ENCODE data around the gene ADK.
"Not testable (repeated sequence)": the region's sequence is repeated elsewhere in the genome, so short reads cannot be mapped to it uniquely, and the experiment has no call there.

ADK gene

DNA sequence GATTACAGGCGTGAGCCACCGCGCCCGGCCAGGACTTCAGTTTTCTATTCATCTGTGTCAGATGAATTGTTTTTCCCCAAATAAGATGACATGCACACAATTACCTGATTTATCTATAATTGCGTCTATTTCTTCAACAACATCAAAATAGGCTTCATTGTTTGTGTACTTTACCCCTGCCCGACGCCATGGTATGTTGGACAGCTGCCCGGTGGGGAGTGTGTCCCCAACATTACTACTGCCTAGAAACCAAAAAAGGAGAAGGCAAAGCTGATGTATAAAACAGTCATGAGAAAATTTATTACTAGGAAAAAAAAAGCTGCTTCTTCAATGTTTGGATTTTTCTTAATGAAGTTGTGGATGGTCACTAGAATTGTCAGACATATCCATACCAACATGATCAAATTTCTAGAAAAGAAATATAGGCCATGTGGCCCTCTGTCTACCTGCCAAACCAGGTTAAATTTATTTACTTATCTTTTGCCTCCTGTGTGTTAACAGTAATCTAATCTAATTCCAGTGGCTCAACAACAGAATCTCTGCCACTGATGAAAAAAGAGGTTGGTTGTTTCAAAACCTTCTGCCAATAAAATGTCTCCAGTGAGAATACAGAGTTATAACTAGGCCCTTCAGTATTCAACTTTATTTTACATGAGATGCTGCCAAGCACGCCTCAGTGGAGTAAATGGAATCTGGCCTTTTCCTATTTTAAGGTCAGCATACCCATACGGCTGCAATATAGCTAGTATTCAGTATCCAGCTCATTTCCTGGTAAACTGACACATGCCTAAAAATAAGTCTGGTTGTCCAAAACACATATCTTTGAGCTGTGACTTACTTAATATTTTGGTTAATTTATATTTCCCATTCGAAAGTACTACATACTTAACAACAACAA lies 16.8 kb upstream of the ADK start:
- Mint-ChIP-seq H3K27me3 (no peaks in the 10 kb centered on the region), H3K4me3 (no peak overlapping the region), H3K27ac (no peak overlapping the region)

DNA sequence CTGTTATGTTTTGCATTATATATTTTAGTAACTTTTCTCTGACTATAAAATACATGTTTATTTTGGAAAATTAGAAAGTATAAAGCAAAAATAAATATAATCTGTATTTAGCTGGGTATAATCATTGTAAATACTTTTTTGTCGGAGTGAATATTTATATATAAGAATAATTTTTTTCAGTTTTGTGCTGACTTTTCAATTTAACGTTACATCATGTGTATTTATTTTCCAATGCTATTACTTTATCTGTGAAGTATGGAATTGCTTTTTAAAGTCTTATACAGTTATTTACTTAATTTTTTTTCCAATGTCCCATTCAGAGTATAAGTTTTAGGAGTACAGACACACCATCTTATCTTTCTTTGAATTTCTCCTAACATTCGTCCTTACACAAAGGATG lies 15.6 kb upstream of the ADK start:
- Mint-ChIP-seq H3K4me1 (no peaks in the 10 kb centered on the region), H3K9me3 (no peaks in the 10 kb centered on the region), H3K27ac (no peak overlapping the region), H3K36me3 (peaks cover 51% of the 10 kb centered on the region), H3K27me3 (no peaks in the 10 kb centered on the region), H3K4me3 (no peak overlapping the region)
- ATAC-seq: no peak

More for the DNA sequence above, 16.8 kb upstream of the ADK start:
- no peak for ATAC-seq
- Mint-ChIP-seq H3K9me3 (no peaks in the 10 kb centered on the region), H3K4me1 (no peaks in the 10 kb centered on the region), H3K36me3 (peaks cover 51% of the 10 kb centered on the region)

DNA sequence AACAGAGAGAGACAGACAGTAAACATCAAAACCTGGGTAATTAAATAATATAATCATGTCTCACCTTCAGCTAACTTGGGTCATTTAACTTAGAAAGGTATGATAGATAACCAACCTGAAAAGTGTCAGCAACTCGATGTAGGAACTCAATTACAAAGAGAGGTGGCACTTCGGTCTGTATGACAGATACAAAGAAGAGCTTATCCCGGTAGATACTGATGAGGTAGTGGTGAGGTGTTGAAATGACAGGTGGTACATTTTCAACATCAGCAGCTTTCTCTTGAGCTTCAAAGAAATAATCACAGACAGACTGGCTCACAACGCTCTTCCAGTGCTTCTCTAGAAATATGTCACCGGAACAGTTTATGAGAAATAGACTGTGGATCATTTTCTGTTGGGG lies 13.0 kb upstream of the ADK start:
- no peak for ATAC-seq
- no peaks in the 10 kb centered on the region for H3K9me3 Mint-ChIP-seq
- peaks cover 5% of the 10 kb centered on the region for H3K4me1 Mint-ChIP-seq
- no peaks in the 10 kb centered on the region for H3K27me3 Mint-ChIP-seq
- H3K36me3 Mint-ChIP-seq: peaks cover 48% of the 10 kb centered on the region
- no peak overlapping the region for H3K4me3 Mint-ChIP-seq
- H3K27ac Mint-ChIP-seq: no peak overlapping the region

DNA sequence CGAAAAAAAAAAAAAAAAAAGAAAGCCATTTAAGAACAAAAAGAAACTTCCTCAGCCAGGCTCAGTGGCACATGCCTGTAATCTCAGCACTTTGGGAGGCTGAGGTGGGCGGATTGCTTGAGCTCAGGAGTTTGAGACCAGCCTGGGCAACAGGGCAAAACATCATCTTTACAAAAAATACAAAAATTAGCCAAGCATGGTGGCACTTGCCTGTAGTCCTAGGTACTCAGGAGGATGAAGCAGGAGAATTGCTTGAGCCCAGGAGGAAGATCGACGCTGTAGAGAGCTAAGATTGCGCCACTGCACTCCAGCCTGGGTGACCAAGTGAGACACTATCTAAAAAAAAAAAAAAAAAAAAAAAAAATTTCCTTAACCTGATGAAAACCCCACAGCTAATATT lies 12.4 kb upstream of the ADK start:
- not testable (repeated sequence) for ATAC-seq, H3K27ac Mint-ChIP-seq, H3K9me3 Mint-ChIP-seq, H3K4me3 Mint-ChIP-seq, H3K27me3 Mint-ChIP-seq, H3K4me1 Mint-ChIP-seq
- H3K36me3 Mint-ChIP-seq: peaks cover 46% of the 10 kb centered on the region

DNA sequence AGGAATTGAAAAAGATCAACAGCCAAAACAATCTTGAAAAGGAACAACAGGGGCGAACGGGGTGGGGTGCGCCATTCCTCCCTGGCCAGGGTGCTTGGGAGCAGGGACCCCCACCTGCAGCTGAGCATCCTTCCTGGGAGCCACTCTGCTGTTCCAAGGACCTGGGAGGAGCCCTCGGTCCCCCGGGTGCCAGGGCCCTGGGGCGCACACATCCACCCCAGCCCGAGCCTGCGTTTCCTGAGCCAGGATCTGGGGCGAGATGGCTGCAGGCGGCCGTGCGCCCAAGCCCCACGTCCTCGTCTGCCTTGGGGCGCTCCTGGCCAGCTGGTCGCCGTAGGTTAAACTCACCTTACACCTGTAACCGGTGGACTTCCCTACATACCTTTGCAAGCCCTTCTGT lies 11.0 kb upstream of the ADK start:
- Mint-ChIP-seq H3K27me3 (no peaks in the 10 kb centered on the region), H3K9me3 (no peaks in the 10 kb centered on the region), H3K36me3 (peaks cover 36% of the 10 kb centered on the region), H3K4me3 (no peak overlapping the region), H3K4me1 (peaks cover 5% of the 10 kb centered on the region), H3K27ac (no peak overlapping the region)
- no peak for ATAC-seq

DNA sequence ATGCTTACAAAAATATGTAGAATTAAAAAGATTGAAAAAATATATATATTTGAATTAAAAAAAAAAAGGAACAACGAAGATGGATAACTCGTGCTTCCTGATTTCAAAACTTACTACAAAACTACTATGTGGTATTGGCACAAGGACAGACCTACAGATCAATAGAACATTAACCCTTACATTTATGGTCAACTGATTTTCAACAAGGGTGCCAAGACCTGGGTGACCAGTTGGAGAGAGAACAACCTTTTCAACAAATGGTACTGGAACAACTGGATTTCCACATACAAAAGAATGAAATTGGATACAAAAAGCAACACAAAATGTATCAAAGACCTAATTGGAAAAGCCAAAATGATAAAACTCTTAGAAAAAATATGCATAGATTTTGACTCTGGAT lies 10.5 kb upstream of the ADK start:
- peaks cover 5% of the 10 kb centered on the region for H3K4me1 Mint-ChIP-seq
- ATAC-seq: no peak
- no peaks in the 10 kb centered on the region for H3K27me3 Mint-ChIP-seq

DNA sequence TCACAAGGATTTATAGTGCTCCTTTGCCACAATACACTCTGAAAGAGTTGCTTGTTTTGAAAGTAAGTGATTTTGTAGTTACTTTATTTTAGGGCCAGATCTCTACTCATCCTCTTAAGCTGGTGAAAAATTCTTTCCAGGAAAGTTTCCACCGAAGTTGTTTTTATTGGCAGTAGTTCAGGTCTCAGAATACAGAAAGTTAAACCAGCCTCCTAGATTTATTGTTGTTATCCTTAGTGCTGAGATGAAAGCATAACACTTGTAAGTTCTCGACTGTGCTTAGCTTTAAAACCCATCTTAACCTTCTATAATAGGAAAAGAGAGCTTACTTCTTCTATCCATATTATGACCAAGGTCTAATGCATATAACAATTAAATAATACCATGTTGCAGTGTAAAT lies 5.9 kb upstream of the ADK start:
- Mint-ChIP-seq H3K4me1 (peaks cover 28% of the 10 kb centered on the region), H3K4me3 (no peak overlapping the region), H3K36me3 (peaks cover 25% of the 10 kb centered on the region), H3K27me3 (no peaks in the 10 kb centered on the region), H3K27ac (no peak overlapping the region), H3K9me3 (no peaks in the 10 kb centered on the region)
- no peak for ATAC-seq

More for the DNA sequence above, 10.5 kb upstream of the ADK start:
- no peak overlapping the region for H3K27ac Mint-ChIP-seq
- H3K36me3 Mint-ChIP-seq: peaks cover 30% of the 10 kb centered on the region
- no peaks in the 10 kb centered on the region for H3K9me3 Mint-ChIP-seq
- H3K4me3 Mint-ChIP-seq: no peak overlapping the region

DNA sequence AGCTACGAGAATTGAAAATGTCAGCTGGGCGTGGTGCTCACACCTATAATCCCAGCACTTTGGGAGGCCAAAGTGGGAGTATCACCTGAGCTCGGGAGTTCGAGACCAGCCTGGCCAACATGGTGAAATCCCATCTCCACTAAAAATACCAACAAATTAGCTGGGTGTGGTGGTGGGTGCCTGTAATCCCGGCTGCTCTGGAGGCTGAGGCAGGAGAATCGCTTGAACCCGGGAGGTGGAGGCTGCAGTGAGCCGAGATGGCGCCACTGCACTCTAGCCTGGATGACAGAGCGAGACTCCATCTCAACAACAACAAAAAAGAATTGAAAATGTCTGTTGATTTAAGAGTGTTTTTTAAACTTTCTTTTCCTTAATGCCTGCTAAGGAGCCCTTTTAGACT lies 4.0 kb upstream of the ADK start:
- not testable (repeated sequence) for H3K4me3 Mint-ChIP-seq, H3K27me3 Mint-ChIP-seq, H3K9me3 Mint-ChIP-seq, H3K27ac Mint-ChIP-seq, ATAC-seq
- Mint-ChIP-seq H3K36me3 (peaks cover 21% of the 10 kb centered on the region), H3K4me1 (peaks cover 25% of the 10 kb centered on the region)

DNA sequence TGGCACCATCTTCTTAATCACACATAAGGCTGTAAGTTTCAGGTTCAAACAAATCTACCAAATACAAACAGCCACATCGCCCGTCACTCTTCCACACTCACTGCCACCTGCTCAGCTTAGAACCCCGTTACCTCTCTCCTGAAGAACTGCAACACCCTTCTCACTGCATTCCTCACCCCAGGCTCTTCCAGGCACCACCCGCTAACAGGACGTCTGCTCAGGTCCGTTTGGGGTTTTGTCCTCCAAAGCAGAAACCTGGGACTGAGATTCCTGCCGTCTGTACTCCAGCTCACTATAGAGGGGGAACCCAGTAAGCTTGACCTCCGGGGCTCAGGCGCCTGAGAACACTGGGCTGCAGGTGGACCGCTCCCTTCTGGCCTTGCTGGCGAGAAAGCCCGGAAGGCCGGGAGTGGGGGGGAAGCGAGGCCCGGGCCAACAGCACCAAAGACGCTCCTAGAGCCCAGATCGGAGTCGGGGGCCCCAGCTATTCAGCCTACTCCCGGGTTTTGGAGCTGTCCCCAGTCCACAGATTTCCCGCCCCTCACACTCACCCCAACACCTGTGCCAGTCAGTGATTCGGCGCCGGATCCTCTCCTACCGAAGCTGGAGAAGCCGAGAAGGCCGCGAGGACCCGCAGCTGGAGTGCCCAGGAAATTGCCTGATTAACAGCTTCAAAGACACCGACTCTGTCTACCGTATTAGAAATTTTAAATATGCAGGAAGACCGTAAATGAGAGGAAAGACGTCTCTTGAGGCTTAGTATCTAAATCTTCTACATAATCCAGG lies 624 bp upstream of the ADK start, which contains the start of gene AP3M1:
Gene AP3M1 (minus strand): TSS at position 625 of the 786 bp plus-strand sequence. CDS start 12,449 bp downstream, outside the sequence.
- ATAC-seq: peak; percentile 75
- no peaks in the 10 kb centered on the region for H3K27me3 Mint-ChIP-seq
- H3K36me3 Mint-ChIP-seq: peaks cover 20% of the 10 kb centered on the region
- peaks cover 51% of the 10 kb centered on the region for H3K4me1 Mint-ChIP-seq
- no peaks in the 10 kb centered on the region for H3K9me3 Mint-ChIP-seq
- no peak within 1 kb of the TSS for H3K27ac Mint-ChIP-seq
- H3K4me3 Mint-ChIP-seq: no peak within 1 kb of the TSS

DNA sequence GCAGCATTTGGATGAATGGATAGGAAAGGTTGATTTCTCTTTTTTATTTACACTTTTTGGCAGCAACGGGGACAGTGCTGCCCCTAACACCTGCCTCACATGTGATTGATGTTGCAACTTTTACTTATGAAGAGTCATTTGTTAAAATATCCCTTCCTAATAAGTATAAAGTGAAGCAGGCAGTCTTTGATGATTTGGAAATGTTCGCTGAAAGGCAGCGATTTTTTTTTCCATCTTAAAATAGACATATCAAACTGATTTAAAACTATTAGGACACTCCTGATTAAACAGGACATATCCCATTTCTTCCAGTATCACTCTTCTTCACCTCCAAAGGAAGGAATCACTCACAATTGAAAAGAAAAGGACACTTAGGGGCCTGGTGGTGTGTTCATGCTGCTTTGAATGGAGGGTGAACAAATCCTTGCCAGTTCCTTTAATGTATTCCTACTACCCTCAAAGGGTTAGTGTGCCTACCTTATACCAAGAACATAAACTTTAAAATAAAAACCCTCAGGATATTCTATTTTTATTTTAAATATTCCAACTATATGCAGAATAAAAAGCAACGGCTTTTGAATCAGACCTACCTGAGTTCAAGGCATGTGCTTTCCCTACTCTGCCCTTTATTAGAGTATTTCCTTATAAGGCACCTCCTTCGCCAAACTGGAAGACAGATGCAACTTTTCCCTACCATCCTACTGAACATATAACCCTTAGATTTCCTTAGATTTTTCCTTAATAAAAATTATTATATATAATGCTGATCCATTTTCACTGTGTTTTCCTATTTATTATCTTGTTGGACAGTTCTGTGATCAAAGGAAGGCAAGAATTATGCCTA lies 1.1 kb downstream of the ADK start:
- H3K27ac Mint-ChIP-seq: no peak overlapping the region
- peak overlapping the region; percentile 43 for H3K4me3 Mint-ChIP-seq
- H3K4me1 Mint-ChIP-seq: peaks cover 52% of the 10 kb centered on the region
- no peak for ATAC-seq
- H3K27me3 Mint-ChIP-seq: no peaks in the 10 kb centered on the region
- no peaks in the 10 kb centered on the region for H3K9me3 Mint-ChIP-seq
- H3K36me3 Mint-ChIP-seq: peaks cover 7% of the 10 kb centered on the region

DNA sequence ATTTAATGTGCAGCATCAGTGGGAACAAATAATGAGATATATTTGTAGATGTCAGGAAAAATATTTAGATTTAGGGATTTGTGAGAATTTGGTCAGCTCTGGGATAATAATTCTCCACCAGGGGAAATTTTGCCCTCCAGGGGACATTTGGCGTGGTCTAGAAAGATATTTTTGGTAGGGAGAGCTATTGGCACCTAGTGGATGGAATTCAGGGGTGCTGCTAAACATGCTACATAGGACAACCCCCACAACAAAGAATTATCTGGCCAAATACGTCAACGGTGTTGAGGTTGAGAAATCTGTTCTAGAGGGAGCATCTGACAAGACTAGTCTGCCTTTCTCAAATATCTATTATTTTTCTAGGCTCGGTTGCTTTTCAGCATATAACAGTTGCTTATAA lies 2.1 kb downstream of the ADK start:
- Mint-ChIP-seq H3K27me3 (no peaks in the 10 kb centered on the region), H3K4me3 (peak overlapping the region; percentile 1), H3K9me3 (no peaks in the 10 kb centered on the region), H3K4me1 (peaks cover 48% of the 10 kb centered on the region), H3K27ac (no peak overlapping the region), H3K36me3 (peaks cover under 1% of the 10 kb centered on the region)
- no peak for ATAC-seq

DNA sequence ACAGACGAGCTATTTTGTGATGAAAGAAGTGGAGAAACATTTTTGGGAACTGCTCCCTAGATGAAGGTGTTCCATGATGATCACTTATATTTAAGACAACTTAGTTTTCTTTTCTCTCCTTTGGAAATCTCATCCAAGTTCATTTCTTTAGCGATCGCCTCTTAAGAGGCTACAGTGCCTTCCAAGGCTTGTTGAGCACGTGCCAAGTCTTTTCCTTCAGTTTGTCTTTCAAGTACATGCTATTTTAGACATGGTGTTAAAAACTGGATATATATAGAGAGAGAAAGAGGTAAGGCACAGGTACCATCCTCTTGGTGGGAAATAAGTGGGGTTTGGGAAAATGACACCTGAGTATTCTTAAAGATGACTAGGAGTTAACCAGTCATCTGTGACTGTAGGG lies 2.7 kb downstream of the ADK start:
- no peak overlapping the region for H3K4me3 Mint-ChIP-seq
- no peaks in the 10 kb centered on the region for H3K27me3 Mint-ChIP-seq
- H3K27ac Mint-ChIP-seq: no peak overlapping the region
- H3K9me3 Mint-ChIP-seq: no peaks in the 10 kb centered on the region
- peaks cover 46% of the 10 kb centered on the region for H3K4me1 Mint-ChIP-seq
- no peak for ATAC-seq
- no peaks in the 10 kb centered on the region for H3K36me3 Mint-ChIP-seq

DNA sequence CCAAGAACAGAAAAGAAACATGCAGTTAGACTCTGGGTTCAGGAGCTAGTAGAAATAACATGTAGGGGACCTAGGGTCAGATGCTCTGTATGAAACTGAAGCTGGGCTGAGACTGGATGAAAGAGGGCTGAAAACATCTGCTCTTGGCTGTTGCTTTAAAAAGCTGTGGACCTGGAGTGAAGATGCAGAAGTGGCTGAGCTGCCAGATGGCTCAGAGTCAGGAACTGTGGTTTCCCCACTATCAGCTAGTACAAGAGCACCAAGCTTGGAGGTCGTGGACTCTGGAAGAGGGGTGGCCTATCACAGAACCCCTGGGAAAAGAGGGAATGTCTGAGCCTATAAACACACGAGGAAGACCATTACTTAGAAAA lies 5.9 kb downstream of the ADK start:
- no peaks in the 10 kb centered on the region for H3K27me3 Mint-ChIP-seq
- ATAC-seq: no peak
- H3K4me3 Mint-ChIP-seq: no peak overlapping the region
- peaks cover 46% of the 10 kb centered on the region for H3K4me1 Mint-ChIP-seq
- peak overlapping the region; percentile 10 for H3K27ac Mint-ChIP-seq
- H3K36me3 Mint-ChIP-seq: peaks cover 12% of the 10 kb centered on the region
- H3K9me3 Mint-ChIP-seq: no peaks in the 10 kb centered on the region

DNA sequence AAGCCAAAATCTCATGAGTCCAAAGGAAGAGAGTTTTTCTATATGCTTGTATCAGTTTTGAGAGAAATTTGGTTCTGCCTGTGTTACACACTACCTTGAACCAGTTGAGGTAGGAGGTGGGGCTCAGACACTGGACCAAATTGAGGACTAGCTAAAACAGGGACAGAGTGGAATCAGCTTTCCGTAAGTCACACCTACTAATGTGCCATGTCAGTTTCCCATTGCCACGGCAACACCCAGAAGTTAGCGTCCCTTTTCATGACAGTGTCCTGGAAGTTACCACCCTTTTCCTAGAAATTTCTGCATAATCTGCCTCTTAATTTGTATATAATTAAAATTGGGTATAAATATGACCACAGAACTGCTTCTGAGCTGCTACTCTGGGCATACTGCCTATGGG lies 9.0 kb downstream of the ADK start:
- no peaks in the 10 kb centered on the region for H3K27me3 Mint-ChIP-seq
- no peak for ATAC-seq
- no peak overlapping the region for H3K4me3 Mint-ChIP-seq
- no peaks in the 10 kb centered on the region for H3K9me3 Mint-ChIP-seq
- no peak overlapping the region for H3K27ac Mint-ChIP-seq
- H3K4me1 Mint-ChIP-seq: peaks cover 44% of the 10 kb centered on the region
- H3K36me3 Mint-ChIP-seq: peaks cover 19% of the 10 kb centered on the region

Measured in stimulated activated memory B cell treated with anti-CD40 and anti-IgM and Interleukin-4, amounts not matched to agents 10 μg/mL and 1 μg/mL and 100 μg/mL, for 72 hours (primary cell).